Neural cell (in vitro differentiated cells): Measurements from ENCODE around the gene PDXDC1.
"Not testable (repeated sequence)": the region's sequence is repeated elsewhere in the genome, so short reads cannot be mapped to it uniquely, and the experiment has no call there.

Source experiments
- CTCF ChIP-seq: fragments of 450-650 bp; IDR thresholded peaks from 2 replicates; pipeline ENCODE4 v1.5.1; 2014; ENCODE audit warnings: antibody characterized with exemption, mild to moderate bottlenecking, moderate library complexity; ENCODE audit not compliant: poor library complexity, severe bottlenecking
- EP300 ChIP-seq: fragments of 450-650 bp; conservative IDR thresholded peaks from 2 replicates; pipeline ENCODE4 v1.6.1; 2014; ENCODE audit warnings: antibody characterized with exemption, mild to moderate bottlenecking, moderate library complexity; ENCODE audit not compliant: poor library complexity, severe bottlenecking
- MXI1 ChIP-seq: fragments of 450-650 bp; conservative IDR thresholded peaks from 2 replicates; pipeline ENCODE4 v1.6.1; 2014; ENCODE audit warnings: antibody characterized with exemption, mild to moderate bottlenecking; ENCODE audit not compliant: poor library complexity, severe bottlenecking
- POLR2AphosphoS5 ChIP-seq: IDR thresholded peaks from 2 replicates; pipeline ENCODE4 v1.6.1; 2012
- RAD21 ChIP-seq: fragments of 450-650 bp; conservative IDR thresholded peaks from 2 replicates; pipeline ENCODE4 v1.6.1; 2014; ENCODE audit warnings: antibody characterized with exemption, mild to moderate bottlenecking, moderate library complexity
- REST ChIP-seq: IDR thresholded peaks from 2 replicates; pipeline ENCODE4 v1.6.1; 2012; ENCODE audit warnings: borderline replicate concordance
- TAF1 ChIP-seq: IDR thresholded peaks from 2 replicates; pipeline ENCODE4 v1.6.1; 2012; ENCODE audit warnings: low read depth

GRCh38 chr16:14969795-14970194, 5.0 kb upstream of the PDXDC1 start:
- not testable (repeated sequence) for TF ChIP-seq CTCF, POLR2AphosphoS5, RAD21, TAF1, EP300, MXI1, REST
